DOHH2 (cell line): ENCODE measurements around the gene LLPH.

Experiments used
- H3F3A ChIP-seq: fragments of 200-600 bp; sonication (generic), shearing (Covaris generic); 2 replicates; pipeline ENCODE4 v1.6.0; 2016; ENCODE audit warnings: antibody characterized with exemption, mild to moderate bottlenecking; ENCODE audit not compliant: control insufficient read depth, insufficient read depth
- H3K27ac ChIP-seq: fragments of 200-600 bp; sonication (generic); 2 replicates; pipeline ENCODE4 v1.5.1; 2014; ENCODE audit warnings: low read depth, mild to moderate bottlenecking, low read length, moderate library complexity
- H3K27me3 ChIP-seq: fragments of 200-600 bp; sonication (generic); 2 replicates; pipeline ENCODE4 v1.6.1; 2014; ENCODE audit warnings: mild to moderate bottlenecking, low read length, mixed read lengths; ENCODE audit not compliant: control insufficient read depth
- H3K36me3 ChIP-seq: fragments of 200-600 bp; sonication (generic); 2 replicates; pipeline ENCODE4 v1.6.1; 2014; ENCODE audit warnings: mild to moderate bottlenecking, low read length, moderate library complexity, mixed read lengths; ENCODE audit not compliant: control insufficient read depth
- H3K4me1 ChIP-seq: fragments of 200-600 bp; sonication (generic); 2 replicates; pipeline ENCODE4 v1.6.1; 2014; ENCODE audit warnings: mild to moderate bottlenecking, low read length, mixed read lengths; ENCODE audit not compliant: control insufficient read depth
- H3K4me2 ChIP-seq: fragments of 200-600 bp; sonication (generic); 2 replicates; pipeline ENCODE4 v1.6.0; 2014; ENCODE audit warnings: mild to moderate bottlenecking, low read length, moderate library complexity
- H3K4me3 ChIP-seq: fragments of 200-600 bp; sonication (generic); 2 replicates; pipeline ENCODE4 v1.5.1; 2014; ENCODE audit warnings: mild to moderate bottlenecking, low read length, mixed read lengths
- H3K79me2 ChIP-seq: fragments of 200-600 bp; sonication (generic); 2 replicates; pipeline ENCODE4 v1.6.1; 2014; ENCODE audit warnings: mild to moderate bottlenecking, low read length, mixed read lengths; ENCODE audit not compliant: control insufficient read depth
- H3K9me2 ChIP-seq: fragments of 200-600 bp; sonication (generic); replicated peaks from 2 replicates; pipeline ENCODE4 v1.6.1; 2014; ENCODE audit warnings: mild to moderate bottlenecking, low read length, mixed read lengths; ENCODE audit not compliant: control insufficient read depth
- H3K9me3 ChIP-seq: fragments of 200-600 bp; sonication (generic); 2 replicates; pipeline ENCODE4 v1.6.1; 2014; ENCODE audit warnings: antibody characterized with exemption, low read length, mixed read lengths; ENCODE audit not compliant: control insufficient read depth, insufficient read depth
- H4K20me1 ChIP-seq: fragments of 200-600 bp; sonication (generic); 2 replicates; pipeline ENCODE4 v1.6.0; 2014; ENCODE audit warnings: low read depth, mild to moderate bottlenecking, antibody characterized with exemption, low read length, moderate library complexity; ENCODE audit not compliant: control insufficient read depth, insufficient read depth
- EZH2phosphoT487 ChIP-seq: fragments of 200-600 bp; sonication (generic); IDR thresholded peaks from 2 replicates; pipeline ENCODE4 v1.6.1; 2017; ENCODE audit warnings: borderline replicate concordance, mild to moderate bottlenecking, antibody characterized with exemption, low read length, moderate library complexity, mixed read lengths
- TF ChIP-seq, protein P1 (sequence below): fragments of 200-600 bp; sonication (generic); IDR thresholded peaks from one replicate; pipeline ENCODE4 v1.5.1; 2014; ENCODE audit warnings: antibody characterized with exemption, mild to moderate bottlenecking, low read depth, low read length; ENCODE audit not compliant: poor library complexity, severe bottlenecking

The LLPH gene

GRCh38 chr12:66156654-66157053, 26.1 kb upstream of the LLPH start:
- Histone ChIP-seq H3K27me3 (no peaks in the 10 kb centered on the region), H3K36me3 (peaks cover 19% of the 10 kb centered on the region), H3K79me2 (peaks cover 50% of the 10 kb centered on the region), H3K9me3 (no peaks in the 10 kb centered on the region), H3K9me2 (no peaks in the 10 kb centered on the region), H3K4me1 (no peaks in the 10 kb centered on the region), H4K20me1 (no peaks in the 10 kb centered on the region), H3K27ac (no peak overlapping the region), H3K4me2 (no peak overlapping the region), H3F3A (no peaks in the 10 kb centered on the region), H3K4me3 (no peak overlapping the region)
- TF ChIP-seq EZH2phosphoT487 = no peak
- TF ChIP-seq, protein P1, sequence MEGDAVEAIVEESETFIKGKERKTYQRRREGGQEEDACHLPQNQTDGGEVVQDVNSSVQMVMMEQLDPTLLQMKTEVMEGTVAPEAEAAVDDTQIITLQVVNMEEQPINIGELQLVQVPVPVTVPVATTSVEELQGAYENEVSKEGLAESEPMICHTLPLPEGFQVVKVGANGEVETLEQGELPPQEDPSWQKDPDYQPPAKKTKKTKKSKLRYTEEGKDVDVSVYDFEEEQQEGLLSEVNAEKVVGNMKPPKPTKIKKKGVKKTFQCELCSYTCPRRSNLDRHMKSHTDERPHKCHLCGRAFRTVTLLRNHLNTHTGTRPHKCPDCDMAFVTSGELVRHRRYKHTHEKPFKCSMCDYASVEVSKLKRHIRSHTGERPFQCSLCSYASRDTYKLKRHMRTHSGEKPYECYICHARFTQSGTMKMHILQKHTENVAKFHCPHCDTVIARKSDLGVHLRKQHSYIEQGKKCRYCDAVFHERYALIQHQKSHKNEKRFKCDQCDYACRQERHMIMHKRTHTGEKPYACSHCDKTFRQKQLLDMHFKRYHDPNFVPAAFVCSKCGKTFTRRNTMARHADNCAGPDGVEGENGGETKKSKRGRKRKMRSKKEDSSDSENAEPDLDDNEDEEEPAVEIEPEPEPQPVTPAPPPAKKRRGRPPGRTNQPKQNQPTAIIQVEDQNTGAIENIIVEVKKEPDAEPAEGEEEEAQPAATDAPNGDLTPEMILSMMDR = no peak

- Histone ChIP-seq H3K79me2 (peaks cover 33% of the 10 kb centered on the region), H3K4me1 (peaks cover 4% of the 10 kb centered on the region; the same call in 1 of the 2 replicates), H4K20me1 (no peaks in the 10 kb centered on the region), H3F3A (no peaks in the 10 kb centered on the region), H3K4me2 (no peak overlapping the region), H3K4me3 (no peak overlapping the region), H3K27ac (no peak overlapping the region), H3K36me3 (peaks cover 24% of the 10 kb centered on the region), H3K27me3 (no peaks in the 10 kb centered on the region), H3K9me3 (no peaks in the 10 kb centered on the region), H3K9me2 (no peaks in the 10 kb centered on the region)
- TF ChIP-seq, protein P1 = no peak
- TF ChIP-seq EZH2phosphoT487 = no peak
These were observed 24.2 kb upstream of the LLPH start for GRCh38 chr12:66154776-66155175.

- Histone ChIP-seq H3F3A (no peaks in the 10 kb centered on the region), H3K27ac (no peak overlapping the region)
These were observed 22.2 kb upstream of the LLPH start for GRCh38 chr12:66152732-66153131.

More at GRCh38 chr12:66152732-66153131, 22.2 kb upstream of the LLPH start:
- H3K4me1 ChIP-seq = peaks cover 4% of the 10 kb centered on the region; the same call in 1 of the 2 replicates
- no peak overlapping the region for H3K4me2 ChIP-seq
- peaks cover 19% of the 10 kb centered on the region for H3K36me3 ChIP-seq
- no peaks in the 10 kb centered on the region for H3K9me2 ChIP-seq
- no peak overlapping the region for H3K4me3 ChIP-seq
- H3K79me2 ChIP-seq = peaks cover 26% of the 10 kb centered on the region
- TF ChIP-seq EZH2phosphoT487 = no peak
- TF ChIP-seq, protein P1 = no peak
- no peaks in the 10 kb centered on the region for H4K20me1 ChIP-seq
- H3K9me3 ChIP-seq = no peaks in the 10 kb centered on the region
- H3K27me3 ChIP-seq = no peaks in the 10 kb centered on the region
